Astrocyte of the hippocampus (primary cell): ENCODE measurements around the gene INO80D.
"Not testable (repeated sequence)": the region's sequence is repeated elsewhere in the genome, so short reads cannot be mapped to it uniquely, and the experiment has no call there.

ENCODE experiments used
- DNase-seq: peaks from one replicate; pipeline ENCODE4 v3.0.0; 2011; ENCODE audit warnings: low read depth, low spot score

Gene INO80D

GRCh38 chr2:205978728-205979127 lies 107.2 kb downstream of the INO80D start:
- DNase-seq: not testable (repeated sequence)

GRCh38 chr2:205977699-205978098 lies 108.3 kb downstream of the INO80D start:
- DNase-seq: not testable (repeated sequence)

- not testable (repeated sequence) for DNase-seq
These were observed 108.9 kb downstream of the INO80D start for GRCh38 chr2:205976934-205977659.

- DNase-seq: no peak
These were observed 109.7 kb downstream of the INO80D start for GRCh38 chr2:205976120-205976814.

GRCh38 chr2:205975082-205975949 lies 110.7 kb downstream of the INO80D start:
- peak; percentile 66 for DNase-seq

- peak; percentile 5 for DNase-seq
These were observed 113.9 kb downstream of the INO80D start for GRCh38 chr2:205972113-205972512.

- DNase-seq: no peak
These were observed 115.6 kb downstream of the INO80D start for GRCh38 chr2:205970348-205970747.

- DNase-seq: no peak
These were observed 116.4 kb downstream of the INO80D start for GRCh38 chr2:205969584-205969983.

- no peak for DNase-seq
These were observed 118.4 kb downstream of the INO80D start for GRCh38 chr2:205967391-205968075.

- DNase-seq: no peak
These were observed 120.3 kb downstream of the INO80D start for GRCh38 chr2:205965707-205966106.

- no peak for DNase-seq
These were observed 121.7 kb downstream of the INO80D start for GRCh38 chr2:205964111-205964761.

GRCh38 chr2:205959521-205959920 lies 126.5 kb downstream of the INO80D start:
- no peak for DNase-seq

GRCh38 chr2:205957452-205958154 lies 128.4 kb downstream of the INO80D start:
- DNase-seq: no peak

GRCh38 chr2:205954707-205955106 lies 131.3 kb downstream of the INO80D start:
- no peak for DNase-seq

- DNase-seq: no peak
These were observed 133.7 kb downstream of the INO80D start for GRCh38 chr2:205952282-205952681.

GRCh38 chr2:205948883-205949282 lies 137.1 kb downstream of the INO80D start:
- DNase-seq: no peak

GRCh38 chr2:205948496-205948837 lies 137.5 kb downstream of the INO80D start:
- DNase-seq: no peak

- peak; percentile 85 for DNase-seq
These were observed 138.1 kb downstream of the INO80D start for GRCh38 chr2:205947621-205948495.

- DNase-seq: no peak
These were observed 139.7 kb downstream of the INO80D start for GRCh38 chr2:205946226-205946625.
